GM12892 (cell line): Measurements from ENCODE around the gene SLC16A8.
"Not testable (repeated sequence)": the region's sequence is repeated elsewhere in the genome, so short reads cannot be mapped to it uniquely, and the experiment has no call there.

Experiments used
- DNase-seq: peaks from one replicate; pipeline ENCODE4 v3.0.0; 2011; ENCODE audit not compliant: insufficient read length
- FAIRE-seq: peaks from 2 replicates; lab custom pipeline; 2011; peaks lifted over from hg19 to GRCh38; lab: Jason Lieb, UNC
- POLR2A ChIP-seq: IDR thresholded peaks from 2 replicates; pipeline ENCODE4 v1.6.1; 2011; ENCODE audit warnings: low read depth, low read length, control low read depth
- POLR2AphosphoS5 ChIP-seq: IDR thresholded peaks from 2 replicates; pipeline ENCODE4 v1.6.1; 2011; ENCODE audit warnings: low read depth, low read length, control low read depth
- TAF1 ChIP-seq: IDR thresholded peaks from 2 replicates; pipeline ENCODE4 v1.6.1; 2011; ENCODE audit warnings: low read depth, mild to moderate bottlenecking, control low read depth, low read length, borderline replicate concordance

Gene SLC16A8

DNA sequence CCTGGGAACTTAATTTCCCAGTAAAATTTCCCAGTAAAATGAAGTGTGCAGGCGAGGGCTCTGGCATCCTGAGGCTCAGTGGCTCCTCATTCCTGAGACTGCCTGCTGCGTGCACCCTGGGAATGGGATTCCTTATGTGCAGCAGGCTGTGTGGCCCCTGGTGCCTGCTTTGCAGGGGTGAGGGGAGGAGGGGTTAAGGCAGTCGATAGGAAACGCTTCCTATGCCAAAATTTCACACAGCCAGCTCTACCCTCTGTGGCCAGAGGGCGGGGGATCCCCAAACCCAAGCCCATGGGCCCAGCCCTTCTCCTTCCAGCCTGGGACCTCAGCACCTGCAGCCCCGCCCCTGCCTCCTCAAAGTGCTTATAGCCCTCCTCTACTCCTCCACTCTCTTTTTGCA is 38.6 kb upstream of the SLC16A8 start:
- no peak for DNase-seq
- FAIRE-seq: no peak
- TF ChIP-seq POLR2AphosphoS5 (no peak), TAF1 (no peak), POLR2A (no peak)

DNA sequence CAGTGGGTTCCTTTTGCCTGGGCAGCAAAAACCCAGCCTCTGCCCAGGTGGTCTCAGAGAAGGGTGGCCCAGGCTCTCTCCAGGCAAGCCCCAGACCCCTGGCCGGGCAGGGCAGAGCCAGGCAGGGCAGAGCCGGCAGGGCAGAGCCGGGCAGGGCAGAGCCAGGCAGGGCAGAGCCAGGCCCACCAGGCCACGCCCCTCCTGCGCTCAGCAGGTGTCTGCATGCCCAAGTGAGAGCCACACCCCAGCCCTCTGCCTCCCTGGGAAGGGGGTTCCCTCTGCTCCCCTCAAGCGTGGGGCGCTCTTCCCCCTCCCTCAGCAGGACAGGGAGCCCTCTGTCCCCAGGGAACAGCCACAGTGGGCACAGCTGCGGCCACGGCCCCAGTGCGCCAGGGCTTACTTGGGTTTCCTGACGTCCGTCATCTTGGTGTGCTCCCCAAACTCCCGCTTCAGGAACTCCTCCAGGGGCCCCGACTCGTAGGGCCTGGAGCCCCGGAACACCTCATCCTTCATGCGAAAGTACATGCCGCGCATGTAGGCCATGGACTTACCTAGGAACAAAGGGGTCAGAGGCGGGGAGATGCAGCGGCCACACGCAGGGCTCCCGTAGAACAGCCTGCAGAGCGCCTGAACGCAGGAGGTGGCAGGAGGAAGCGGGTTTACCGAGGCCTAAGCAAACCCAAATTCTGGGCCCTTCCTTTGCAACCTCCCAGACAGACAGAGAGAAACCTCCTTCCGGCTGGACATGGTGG is 36.6 kb upstream of the SLC16A8 start:
- FAIRE-seq (no peak), DNase-seq (no peak)
- no peak for TF ChIP-seq TAF1
- TF ChIP-seq POLR2A: no peak
- TF ChIP-seq POLR2AphosphoS5: no peak

DNA sequence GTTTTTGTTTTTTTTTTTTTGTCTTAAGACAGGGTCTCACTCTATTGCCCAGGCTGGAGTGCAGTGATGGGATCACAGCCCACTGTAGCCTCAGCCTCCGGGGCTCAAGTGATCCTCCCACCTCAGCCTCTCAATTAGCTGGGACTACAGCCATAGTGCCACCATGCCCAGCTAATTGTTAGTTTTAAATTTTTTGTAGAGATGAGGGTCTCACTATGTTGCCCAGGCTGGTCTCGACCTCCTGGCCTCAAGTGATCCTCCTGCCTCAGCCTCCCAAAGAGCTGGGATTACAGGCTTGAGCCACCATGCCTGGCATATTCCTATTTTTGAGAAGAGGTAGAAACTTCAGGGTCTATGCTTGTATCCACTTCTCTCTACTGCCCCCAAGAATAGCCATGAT is 34.8 kb upstream of the SLC16A8 start:
- FAIRE-seq, DNase-seq: not testable (repeated sequence)

DNA sequence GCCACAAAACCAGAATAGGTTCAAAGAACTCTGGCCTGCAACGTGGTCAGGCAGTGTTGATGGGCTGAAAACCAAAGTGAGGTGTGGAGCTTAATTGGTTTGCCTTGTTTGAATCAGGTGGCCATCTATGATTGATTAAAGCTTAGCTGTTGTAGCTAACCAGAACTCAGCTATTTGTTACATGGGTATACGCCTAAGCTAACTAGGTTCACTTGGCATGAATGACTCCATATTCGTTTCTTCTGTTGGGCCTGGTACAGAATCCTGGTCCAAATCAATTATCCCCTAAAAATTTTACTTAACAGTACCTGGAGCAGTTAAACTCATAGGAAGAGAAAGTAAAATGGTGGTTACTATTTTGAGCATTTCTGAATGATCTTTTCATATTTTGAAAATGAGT is 34.2 kb upstream of the SLC16A8 start:
- TF ChIP-seq POLR2AphosphoS5: no peak
- no peak for TF ChIP-seq POLR2A
- no peak for TF ChIP-seq TAF1
- DNase-seq: no peak
- FAIRE-seq: no peak

DNA sequence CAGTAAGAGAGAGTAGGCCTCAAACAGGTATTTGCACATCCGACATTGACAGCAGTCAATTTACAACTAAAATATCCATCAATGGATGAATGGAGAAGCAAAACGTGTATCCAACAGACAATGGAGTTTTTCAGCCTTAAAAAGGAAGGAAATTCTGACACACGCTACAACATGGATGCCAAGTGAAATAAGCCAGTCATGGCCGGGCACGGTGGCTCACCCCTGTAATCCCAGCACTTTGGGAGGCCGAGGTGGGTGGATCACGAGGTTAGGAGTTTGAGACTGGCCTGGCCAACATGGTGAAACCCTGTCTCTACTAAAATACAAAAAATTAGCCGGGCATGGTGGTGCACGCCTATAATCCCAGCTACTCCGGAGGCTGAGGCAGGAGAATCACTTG is 33.6 kb upstream of the SLC16A8 start:
- not testable (repeated sequence) for FAIRE-seq, DNase-seq

DNA sequence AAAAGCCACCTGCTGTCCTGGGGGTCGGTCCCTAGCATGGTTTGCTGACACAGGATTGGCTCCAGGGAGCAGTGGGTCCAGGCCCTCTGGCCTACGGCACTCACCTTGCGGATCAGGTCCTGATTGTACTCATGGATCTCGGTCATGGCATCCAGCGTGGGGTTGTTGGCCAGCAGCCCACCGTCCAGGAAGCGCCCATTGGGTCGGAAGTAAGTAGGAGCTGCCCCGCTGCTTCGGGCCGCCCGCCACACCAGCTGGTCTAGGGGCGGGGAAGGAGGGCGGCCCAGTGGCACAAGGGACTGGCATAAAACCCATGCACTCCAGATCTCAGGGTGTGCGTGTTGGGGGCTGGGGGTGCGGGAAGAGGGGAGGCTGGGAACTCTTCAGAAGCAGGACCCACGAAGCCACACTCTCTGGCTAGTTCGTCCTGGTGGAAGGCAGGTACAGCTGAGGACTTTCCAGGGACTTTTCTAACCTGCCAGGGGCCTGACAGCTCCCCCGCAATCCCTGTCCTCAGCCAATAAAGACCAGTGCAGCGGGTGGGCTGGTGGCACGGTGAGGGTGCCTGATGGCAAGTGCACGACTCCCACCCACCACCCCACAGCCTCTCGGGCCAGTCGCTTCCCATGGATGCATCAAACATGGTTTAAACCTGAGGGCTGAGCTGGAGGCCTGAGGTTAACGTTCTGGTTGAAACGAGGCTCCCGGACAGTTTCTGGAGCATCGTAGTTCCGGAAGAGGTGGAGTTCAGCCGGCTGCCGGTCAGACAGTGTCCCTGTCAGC is 31.6 kb upstream of the SLC16A8 start:
- no peak for TF ChIP-seq POLR2A
- TF ChIP-seq TAF1: no peak
- TF ChIP-seq POLR2AphosphoS5: no peak
- DNase-seq (no peak), FAIRE-seq (no peak)

DNA sequence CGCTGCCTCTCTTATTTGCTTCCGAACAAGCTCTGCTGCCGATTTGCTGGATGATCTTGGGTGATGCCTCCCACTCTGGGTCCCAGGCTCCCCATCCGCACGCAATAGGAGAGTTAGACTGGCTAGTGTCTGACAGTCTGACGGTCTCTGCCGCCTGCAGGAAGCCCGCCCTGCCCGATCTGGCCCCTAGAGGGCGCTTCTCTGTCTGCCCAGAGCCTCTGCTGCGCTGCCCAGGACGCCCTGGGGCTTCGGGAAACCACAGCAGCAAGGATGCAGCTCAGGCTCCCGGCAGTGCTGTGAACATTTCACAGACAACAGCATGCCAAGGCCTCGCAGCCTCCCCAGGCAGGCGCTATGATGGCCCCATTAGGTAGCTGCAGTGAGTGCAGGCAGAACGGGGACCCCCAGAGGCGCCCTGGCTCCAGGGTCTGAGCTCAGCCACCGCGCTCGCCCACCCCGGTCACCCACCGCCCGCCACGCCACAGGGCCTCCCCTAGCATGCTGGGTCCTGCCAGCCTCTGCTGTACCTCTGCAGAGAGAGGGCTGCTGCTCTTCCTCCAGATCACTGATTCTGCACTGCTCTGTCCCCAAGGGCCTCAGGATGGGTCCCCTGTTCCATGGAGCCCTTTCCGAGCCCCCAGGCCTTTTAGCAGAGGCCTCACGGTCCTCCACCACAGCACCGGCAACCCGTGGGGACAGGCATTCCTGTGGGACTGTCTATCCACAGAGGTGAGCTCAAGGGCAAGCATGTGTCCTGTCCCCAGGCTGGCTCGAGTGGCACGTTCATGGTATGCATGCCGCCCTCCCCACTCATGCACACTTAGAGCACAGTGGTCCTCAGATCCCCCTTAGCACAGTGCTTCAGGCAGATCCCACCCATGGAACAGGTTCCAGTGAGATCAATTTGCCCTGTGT is 30.8 kb upstream of the SLC16A8 start:
- FAIRE-seq (peak; percentile 90), DNase-seq (peak; percentile 94)
- TF ChIP-seq POLR2AphosphoS5 (no peak), POLR2A (no peak), TAF1 (no peak)

DNA sequence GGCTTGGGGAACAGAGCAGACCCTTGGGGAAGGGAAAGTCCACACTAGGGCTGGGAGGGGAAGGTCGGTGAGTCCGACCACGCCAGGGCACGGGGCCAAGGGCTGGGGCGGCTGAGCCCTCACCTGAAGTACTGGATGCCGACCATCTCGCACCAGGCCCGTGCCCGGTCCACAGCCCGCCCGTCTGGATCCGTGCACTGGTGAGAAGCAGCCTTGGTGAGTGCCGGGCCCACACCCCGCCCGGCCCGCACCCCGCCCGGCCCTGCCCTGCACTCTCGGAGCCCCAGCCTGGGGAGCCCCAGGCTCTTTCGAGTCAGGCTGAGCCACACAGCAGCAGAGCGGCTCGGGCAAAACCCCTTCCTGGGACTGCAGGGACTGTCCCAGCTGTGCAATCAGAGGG is 28.4 kb upstream of the SLC16A8 start:
- DNase-seq: no peak
- TF ChIP-seq POLR2AphosphoS5 (no peak), POLR2A (no peak), TAF1 (no peak)
- no peak for FAIRE-seq

DNA sequence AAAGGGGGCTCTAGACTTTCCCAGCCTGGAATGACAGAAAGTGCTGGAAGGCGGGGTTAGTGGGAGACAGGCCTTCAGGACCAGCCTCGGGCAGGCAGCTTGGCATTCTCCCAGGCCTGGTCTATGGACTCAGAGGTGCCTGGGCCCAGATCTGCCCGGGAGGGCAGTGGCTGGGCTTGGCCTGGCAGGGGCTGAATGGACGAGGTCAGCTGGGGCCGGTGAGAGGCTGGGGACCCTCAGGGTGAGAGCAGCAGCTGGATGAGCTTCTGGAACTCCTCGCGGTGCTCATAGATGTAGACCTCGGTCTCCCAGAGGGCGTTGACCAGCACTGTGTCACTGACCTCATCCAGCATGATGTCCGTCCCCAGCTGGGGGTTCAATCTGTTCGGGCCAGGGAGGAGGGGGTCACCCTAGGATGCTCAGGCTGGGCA is 28.0 kb upstream of the SLC16A8 start:
- no peak for TF ChIP-seq POLR2A
- no peak for TF ChIP-seq TAF1
- TF ChIP-seq POLR2AphosphoS5: no peak
- FAIRE-seq: no peak

DNA sequence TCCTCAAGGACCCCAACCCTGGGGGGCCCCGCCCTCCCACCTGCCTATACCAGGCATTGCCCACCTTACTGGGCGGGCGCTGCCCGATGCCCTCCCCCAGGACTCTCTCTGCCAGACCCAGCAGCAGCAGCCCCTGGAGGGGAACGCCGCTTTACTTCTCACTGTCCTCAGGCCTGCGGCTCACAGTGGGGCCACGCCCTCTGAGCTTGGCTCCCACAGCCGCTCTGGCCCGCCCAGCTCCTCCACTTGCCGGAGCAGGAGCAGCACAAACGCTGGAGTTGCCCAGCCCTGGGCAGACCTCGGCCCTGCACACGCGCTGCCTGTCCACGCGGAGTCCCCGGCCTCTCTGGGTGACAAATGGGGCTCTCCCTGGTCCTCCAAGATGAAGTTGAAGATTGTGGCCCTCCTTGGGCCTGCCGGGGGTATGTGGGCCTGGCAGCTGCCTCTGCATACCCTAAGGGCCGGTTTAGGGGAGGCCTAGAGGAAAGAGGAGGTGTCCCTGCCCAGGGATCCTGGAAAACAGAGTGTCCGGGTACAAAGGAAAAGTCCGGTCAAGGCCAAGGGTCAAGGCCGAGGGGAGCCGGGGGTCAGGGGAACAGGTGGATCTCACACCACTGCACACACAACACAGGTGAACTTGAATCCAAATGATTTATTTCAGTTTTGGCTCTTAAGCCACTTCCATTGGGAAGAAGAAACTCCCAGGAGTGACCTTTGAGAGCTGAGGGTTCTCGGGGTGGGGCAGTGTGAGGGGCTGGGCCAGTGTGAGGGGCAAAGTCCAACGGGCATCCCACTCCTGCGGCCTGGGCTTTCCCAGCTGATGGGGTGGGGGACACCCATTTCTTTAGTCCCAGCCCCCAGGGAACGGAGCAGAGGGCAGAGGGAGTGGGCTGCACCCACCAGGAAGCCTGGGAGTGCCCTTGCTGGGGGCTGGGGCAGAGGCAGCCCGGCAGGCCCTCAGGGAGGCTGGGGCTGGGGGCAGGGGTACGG is 27.2 kb upstream of the SLC16A8 start:
- no peak for TF ChIP-seq POLR2A
- TF ChIP-seq POLR2AphosphoS5: no peak
- TF ChIP-seq TAF1: no peak
- FAIRE-seq: no peak
- DNase-seq: no peak

More for the DNA sequence above, 28.0 kb upstream of the SLC16A8 start:
- no peak for DNase-seq

DNA sequence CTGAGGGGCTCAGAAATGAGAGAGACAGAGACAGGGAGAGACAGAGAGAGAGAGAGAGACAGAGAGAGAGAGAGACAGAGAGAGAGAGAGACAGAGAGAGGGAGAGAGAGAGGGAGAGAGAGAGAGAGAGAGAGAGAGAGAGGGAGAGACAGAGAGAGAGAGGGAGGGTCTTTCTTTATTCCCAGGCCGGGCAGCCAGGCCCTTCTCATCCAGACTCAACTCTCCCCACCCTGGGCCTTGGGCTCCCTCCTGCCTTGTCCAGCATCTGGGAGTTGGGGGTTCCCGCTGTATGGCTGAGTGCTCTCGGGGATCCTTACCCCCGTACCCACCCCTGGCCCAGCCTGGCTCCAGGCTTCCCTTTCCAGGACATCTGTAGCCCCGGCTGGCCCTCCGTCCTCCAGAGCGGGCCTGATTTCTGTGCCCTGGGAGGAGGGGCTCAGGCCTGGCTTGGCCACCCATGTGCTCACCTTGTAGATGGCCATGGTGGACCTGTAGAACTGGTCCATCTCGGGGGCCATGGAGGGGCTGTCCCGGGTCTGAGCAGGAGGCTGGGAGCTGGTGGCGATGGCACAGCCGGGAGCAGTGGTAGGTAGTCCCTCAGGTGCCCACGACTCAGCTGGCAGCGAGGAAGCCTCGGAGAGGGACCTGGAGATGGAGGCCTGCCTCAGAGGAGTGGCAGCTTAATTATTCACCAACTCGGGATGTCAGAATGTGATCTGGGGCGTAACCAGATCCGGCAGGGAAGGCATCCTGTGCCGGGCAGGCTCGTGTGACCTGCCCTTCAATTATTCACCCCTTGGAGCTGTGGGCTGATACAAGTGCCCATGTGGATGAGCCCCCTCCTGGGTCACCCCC is 26.3 kb upstream of the SLC16A8 start, which contains the start of gene BAIAP2L2:
TSS of gene BAIAP2L2 (minus strand) at position 677 of the 855 bp plus-strand sequence. CDS start at position 518, 159 bp downstream.
- no peak for FAIRE-seq
- TF ChIP-seq POLR2A: no peak
- no peak for TF ChIP-seq POLR2AphosphoS5
- no peak for TF ChIP-seq TAF1
- no peak for DNase-seq
